ENCODE measurements around the gene ACP3.

DNA sequence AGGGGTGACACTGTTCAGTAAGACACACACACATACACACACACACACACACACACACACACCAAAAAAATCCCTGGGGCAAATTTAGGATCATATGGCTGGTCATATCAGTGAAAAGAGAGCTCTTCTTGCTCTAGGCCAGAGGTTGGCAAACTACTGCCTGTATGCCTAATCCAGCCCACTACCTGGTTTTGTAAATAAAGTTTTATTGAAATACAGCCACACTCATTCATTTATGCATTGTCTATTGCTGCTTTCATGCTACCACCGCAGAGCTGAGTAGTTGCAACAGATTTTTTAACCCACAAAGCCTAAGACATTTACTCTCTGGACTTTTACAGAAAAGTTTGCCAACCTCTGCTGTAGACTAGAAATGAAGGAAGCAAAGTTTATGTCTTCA lies 30.6 kb downstream of the ACP3 start:
- no peak for TF ChIP-seq EP300 (IDR thresholded peaks at IDR 0.05; ENCODE audit: borderline replicate concordance)
- TF ChIP-seq RAD21 (IDR thresholded peaks at IDR 0.05; ENCODE audit: low read depth), result no peak

Data from Ishikawa (cell line).